ENCODE data around the gene HMSD.
"Not testable (repeated sequence)": the region's sequence is repeated elsewhere in the genome, so short reads cannot be mapped to it uniquely, and the experiment has no call there.

HMSD gene

GRCh38 chr18:63949068-63949737 is at the start of gene HMSD:
TSS of gene HMSD (plus strand) at chr18:63949301. CDS start at chr18:63953456, 4,155 bp downstream.
- DNase-seq (ENCODE audit: low spot score): no peak

GRCh38 chr18:63903851-63904570 is 45.1 kb upstream of the HMSD start:
- DNase-seq (ENCODE audit: low spot score): no peak

GRCh38 chr18:63904694-63905093 is 44.4 kb upstream of the HMSD start:
- no peak for DNase-seq (ENCODE audit: low spot score)

DNA sequence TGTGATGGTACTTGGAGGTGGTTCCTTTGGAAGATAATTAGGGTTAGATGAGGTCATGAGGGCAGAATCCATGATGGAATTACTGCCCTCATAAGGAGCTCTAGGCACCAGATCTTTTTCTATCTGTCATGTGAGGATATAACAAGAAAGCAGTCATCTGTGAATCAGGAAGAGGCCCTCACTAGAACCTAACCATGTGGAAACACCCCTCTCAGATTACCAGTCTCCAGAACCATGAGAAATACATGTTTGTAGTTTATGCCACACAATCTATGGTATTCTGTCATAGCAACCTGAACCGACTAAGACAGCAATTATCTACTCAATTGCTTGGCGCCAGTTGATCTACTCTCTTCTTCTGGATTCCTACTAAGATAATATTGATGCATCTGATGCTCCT is 43.7 kb upstream of the HMSD start:
- DNase-seq (ENCODE audit: low spot score): no peak

GRCh38 chr18:63906056-63906455 is 43.0 kb upstream of the HMSD start:
- DNase-seq (ENCODE audit: low spot score): no peak

GRCh38 chr18:63907664-63908063 is 41.4 kb upstream of the HMSD start, which contains the start of gene SERPINB10:
TSS of gene SERPINB10 (plus strand) at chr18:63907958. CDS start at chr18:63915511, 7,553 bp downstream.
- no peak for DNase-seq (ENCODE audit: low spot score)

GRCh38 chr18:63908858-63909257 is 40.2 kb upstream of the HMSD start:
- no peak for DNase-seq (ENCODE audit: low spot score)

GRCh38 chr18:63909870-63910269 is 39.2 kb upstream of the HMSD start:
- no peak for DNase-seq (ENCODE audit: low spot score)

DNA sequence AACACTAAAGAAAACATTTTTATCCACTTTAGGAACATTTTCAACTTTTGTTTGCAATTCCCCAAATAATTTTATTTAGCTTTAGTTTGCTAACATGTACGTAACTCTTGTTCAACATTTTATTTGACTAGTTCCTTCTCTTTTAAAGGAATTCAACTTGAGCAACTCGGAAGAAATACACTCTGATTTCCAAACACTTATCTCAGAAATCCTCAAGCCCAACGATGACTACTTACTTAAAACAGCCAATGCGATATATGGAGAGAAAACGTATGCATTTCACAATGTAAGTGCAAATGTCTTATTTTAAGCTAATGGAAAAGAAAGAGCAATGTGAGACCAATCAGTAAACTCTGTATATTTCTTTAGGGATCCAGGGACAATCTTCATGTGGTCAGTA is 31.3 kb upstream of the HMSD start:
- no peak for DNase-seq (ENCODE audit: low spot score)

- DNase-seq (ENCODE audit: low spot score): no peak
Observed at GRCh38 chr18:63922049-63922448, 27.1 kb upstream of the HMSD start.

- peak; percentile 50 for DNase-seq (ENCODE audit: low spot score)
Observed at GRCh38 chr18:63924551-63924950, 24.6 kb upstream of the HMSD start.

DNA sequence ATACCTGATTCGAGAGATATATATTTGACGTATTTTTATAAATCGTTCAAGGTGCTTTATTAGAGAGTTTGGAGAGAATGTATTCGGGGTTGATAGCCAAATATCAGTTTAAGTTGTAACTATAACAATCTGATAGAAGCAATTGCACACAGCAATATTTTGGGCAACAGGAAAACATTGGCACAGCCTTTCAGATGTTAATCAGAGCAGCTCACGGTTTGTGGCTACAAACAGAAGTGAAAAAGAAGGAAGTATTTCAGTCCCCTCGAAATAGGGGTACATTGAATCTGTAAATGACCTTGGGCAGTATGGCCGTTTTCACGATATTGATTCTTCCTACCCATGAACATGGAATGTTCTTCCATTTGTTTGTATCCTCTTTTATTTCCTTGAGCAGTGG is 20.8 kb upstream of the HMSD start:
- no peak for DNase-seq (ENCODE audit: low spot score)

- not testable (repeated sequence) for DNase-seq (ENCODE audit: low spot score)
Observed at GRCh38 chr18:63929369-63929768, 19.7 kb upstream of the HMSD start.

DNA sequence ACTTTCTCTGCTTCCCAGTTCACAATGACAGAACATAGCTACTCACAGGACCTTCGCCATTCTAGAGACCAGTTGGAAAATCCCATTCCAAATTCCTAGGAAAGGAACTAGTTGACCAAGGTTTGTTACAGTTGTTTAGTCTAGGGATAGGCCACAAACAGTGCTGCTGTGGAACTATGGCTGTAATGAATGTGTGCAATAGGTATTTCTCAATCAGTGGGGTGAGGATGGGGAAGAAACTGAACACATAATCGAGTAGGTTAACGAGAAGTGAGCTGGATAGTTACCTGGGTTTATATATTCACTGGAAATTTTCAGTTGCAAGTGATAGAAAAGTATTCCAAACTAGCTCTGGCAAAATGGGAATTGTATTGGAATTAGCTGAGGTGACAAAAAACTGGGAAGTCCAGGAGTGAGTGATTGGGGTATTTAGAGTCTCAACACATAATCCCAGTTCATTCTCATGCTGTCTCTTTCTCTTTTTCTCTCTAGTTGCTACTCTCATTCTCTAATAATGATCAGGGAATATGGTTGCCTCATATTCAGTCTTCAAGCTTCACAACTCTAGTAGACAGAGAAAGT is 18.2 kb upstream of the HMSD start:
- DNase-seq (ENCODE audit: low spot score): no peak

DNA sequence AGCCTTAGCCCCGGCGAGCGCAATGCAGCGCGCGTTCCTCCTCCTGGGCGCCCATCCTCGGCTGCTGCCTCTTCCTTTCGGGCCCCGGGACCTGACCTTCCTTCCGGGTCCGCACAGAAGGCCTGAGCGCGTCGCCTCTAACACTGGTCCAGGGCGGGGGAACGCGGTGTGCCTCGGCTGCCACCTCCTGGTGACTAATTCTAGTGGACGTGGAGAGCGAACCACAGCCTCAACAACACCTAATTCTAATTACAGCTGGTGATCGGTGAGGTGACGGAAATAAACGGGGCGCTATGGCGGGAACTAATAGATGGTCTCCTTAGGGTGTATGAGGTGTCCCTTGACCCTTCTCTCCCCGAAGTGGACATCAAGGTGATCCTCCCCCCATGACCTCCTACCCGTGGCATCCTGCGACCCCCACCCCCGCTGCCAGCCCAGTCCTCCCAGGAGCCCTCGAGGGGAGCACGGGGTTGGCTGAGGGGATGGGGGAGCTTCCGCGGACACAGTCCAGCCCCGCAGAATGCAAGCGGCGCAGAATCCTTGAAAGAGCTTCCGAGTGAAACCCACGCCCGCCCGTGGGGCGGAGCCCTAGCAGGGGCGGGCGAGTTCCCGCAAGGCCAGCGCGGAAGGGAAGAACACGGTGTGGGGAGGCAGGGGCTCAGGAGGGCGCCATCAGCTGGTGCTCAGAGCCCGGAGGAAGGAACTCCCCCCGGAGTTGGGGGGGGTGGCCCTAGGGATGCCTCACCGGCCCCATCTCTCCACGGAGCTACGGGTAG is 12.8 kb upstream of the HMSD start:
- peak; percentile 73 for DNase-seq (ENCODE audit: low spot score)

DNA sequence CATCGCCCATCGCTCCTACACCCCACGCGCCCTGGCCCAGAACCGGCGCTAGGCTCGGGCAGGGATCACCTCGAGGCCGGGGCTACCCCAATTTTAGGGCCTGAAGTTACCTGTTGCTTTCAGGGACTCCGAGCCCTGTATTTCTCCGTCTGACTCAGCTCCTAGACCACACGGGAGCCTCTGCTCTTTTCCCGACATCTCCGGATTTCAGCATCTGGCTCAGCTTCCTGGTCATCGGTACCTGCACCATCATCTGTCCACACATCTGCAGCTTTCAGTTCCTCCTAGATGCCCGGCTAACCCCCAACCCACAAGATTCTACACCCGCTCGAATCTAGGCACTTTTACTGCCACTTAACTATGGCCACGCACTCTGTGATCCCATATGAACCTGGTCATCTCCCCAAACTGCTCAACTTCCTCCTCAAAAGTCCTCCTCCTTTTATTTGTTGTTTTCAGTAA is 12.1 kb upstream of the HMSD start:
- no peak for DNase-seq (ENCODE audit: low spot score)

DNA sequence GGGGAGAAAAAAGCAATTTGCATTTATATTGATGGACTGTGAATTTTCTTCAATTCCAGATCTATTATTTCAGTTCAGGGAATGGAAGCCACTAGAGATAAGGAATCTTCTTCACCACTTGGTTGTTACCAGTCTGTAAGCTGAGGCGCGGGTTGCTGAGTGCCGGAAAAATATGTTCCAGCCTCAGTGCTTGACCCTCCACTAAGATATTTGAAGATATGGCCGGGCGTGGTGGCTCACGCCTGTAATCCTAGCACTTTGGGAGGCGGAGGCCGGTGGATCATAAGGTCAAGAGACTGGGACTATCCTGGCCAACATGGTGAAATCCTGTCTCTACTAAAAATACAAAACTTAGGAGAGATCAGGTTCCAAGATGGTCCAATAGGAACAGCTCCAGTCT is 9.1 kb upstream of the HMSD start:
- DNase-seq (ENCODE audit: low spot score): no peak

GRCh38 chr18:63940543-63941050 is 8.5 kb upstream of the HMSD start:
- DNase-seq (ENCODE audit: low spot score): not testable (repeated sequence)

- no peak for DNase-seq (ENCODE audit: low spot score)
Observed at GRCh38 chr18:63947051-63947790, 1.9 kb upstream of the HMSD start.

DNA sequence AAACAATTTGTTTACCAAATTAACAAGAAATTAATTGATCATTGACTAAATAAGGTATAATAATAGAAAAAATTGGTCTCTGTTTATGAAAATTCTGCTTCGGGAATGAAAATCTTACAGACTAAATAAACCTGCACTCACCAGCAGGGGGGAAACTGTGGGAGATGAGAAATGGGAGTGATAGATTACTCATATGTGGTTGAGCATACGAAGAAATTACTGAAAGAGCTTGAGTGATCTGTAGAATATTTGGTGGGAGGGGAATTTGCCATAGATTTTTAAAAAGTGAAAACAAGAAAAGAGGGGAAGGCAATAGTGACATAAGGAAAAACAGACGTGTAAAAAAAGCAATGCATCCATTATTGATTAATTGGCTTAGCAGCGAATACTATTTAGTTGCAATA is 2.2 kb downstream of the HMSD start:
- no peak for DNase-seq (ENCODE audit: low spot score)

- DNase-seq (ENCODE audit: low spot score): no peak
Observed at GRCh38 chr18:63953811-63954210, 4.7 kb downstream of the HMSD start.
